Parathyroid adenoma (tissue), 2 donors: ENCODE measurements around the gene TANC1.

Experiments used
- H2AFZ ChIP-seq: fragments of 300-600 bp; sonication (generic); one replicate; pipeline ENCODE4 v1.7.0; 2017; ENCODE audit warnings: antibody characterized with exemption, mild to moderate bottlenecking
- H3K27ac ChIP-seq: fragments of 300-600 bp; sonication (generic); one replicate; pipeline ENCODE4 v1.7.0; 2017
- H3K27me3 ChIP-seq: fragments of 300-600 bp; sonication (generic); one replicate; pipeline ENCODE4 v1.7.0; 2017; ENCODE audit warnings: low read length; ENCODE audit not compliant: control insufficient read depth, insufficient read depth
- H3K36me3 ChIP-seq: fragments of 300-600 bp; sonication (generic); one replicate; pipeline ENCODE4 v1.7.0; 2017; ENCODE audit warnings: low read length; ENCODE audit not compliant: control insufficient read depth, insufficient read depth
- H3K4me1 ChIP-seq: fragments of 300-600 bp; sonication (generic); one replicate; pipeline ENCODE4 v1.7.0; 2017; ENCODE audit warnings: control low read depth
- H3K4me2 ChIP-seq: fragments of 300-600 bp; sonication (generic); one replicate; pipeline ENCODE4 v1.7.0; 2017; ENCODE audit warnings: low read length
- H3K4me3 ChIP-seq: fragments of 300-600 bp; sonication (generic); one replicate; pipeline ENCODE4 v1.7.0; 2017; ENCODE audit warnings: low read depth, low read length
- H3K79me2 ChIP-seq: fragments of 300-600 bp; sonication (generic); one replicate; pipeline ENCODE4 v1.7.0; 2017; ENCODE audit warnings: control low read depth
- H3K9ac ChIP-seq: fragments of 300-600 bp; sonication (generic); one replicate; pipeline ENCODE4 v1.7.0; 2017; ENCODE audit warnings: mild to moderate bottlenecking
- H3K9me3 ChIP-seq: fragments of 300-600 bp; sonication (generic); one replicate; pipeline ENCODE4 v1.7.0; 2017; ENCODE audit warnings: low read length; ENCODE audit not compliant: control insufficient read depth
- CTCF ChIP-seq: fragments of 300-600 bp; sonication (generic); IDR thresholded peaks from one replicate; pipeline ENCODE4 v1.7.0; 2017; ENCODE audit warnings: antibody characterized with exemption, mild to moderate bottlenecking
- donor health status: primary hyperparathyroidism.

TANC1 gene

GRCh38 chr2:159078443-159078842 is 110.0 kb downstream of the TANC1 start:
- H2AFZ ChIP-seq = no peak overlapping the region
- H3K27me3 ChIP-seq = no peaks in the 10 kb centered on the region
- no peak overlapping the region for H3K4me3 ChIP-seq
- no peaks in the 10 kb centered on the region for H3K36me3 ChIP-seq
- no peak overlapping the region for H3K4me2 ChIP-seq
- peaks cover 13% of the 10 kb centered on the region for H3K4me1 ChIP-seq
- no peaks in the 10 kb centered on the region for H3K79me2 ChIP-seq
- H3K9me3 ChIP-seq = no peaks in the 10 kb centered on the region
- TF ChIP-seq CTCF = no peak
- no peak overlapping the region for H3K9ac ChIP-seq
- no peak overlapping the region for H3K27ac ChIP-seq

- no peak overlapping the region for H3K4me2 ChIP-seq
- no peaks in the 10 kb centered on the region for H3K79me2 ChIP-seq
- H3K4me1 ChIP-seq = peaks cover 7% of the 10 kb centered on the region
- H3K4me3 ChIP-seq = no peak overlapping the region
- no peak overlapping the region for H3K27ac ChIP-seq
- no peak overlapping the region for H3K9ac ChIP-seq
- no peak for TF ChIP-seq CTCF
- H3K36me3 ChIP-seq = no peaks in the 10 kb centered on the region
- H2AFZ ChIP-seq = no peak overlapping the region
- no peaks in the 10 kb centered on the region for H3K27me3 ChIP-seq
- H3K9me3 ChIP-seq = no peaks in the 10 kb centered on the region
These were observed 112.2 kb downstream of the TANC1 start for GRCh38 chr2:159080641-159081040.

- no peaks in the 10 kb centered on the region for H3K27me3 ChIP-seq
- H3K4me2 ChIP-seq = no peak overlapping the region
- no peak overlapping the region for H3K9ac ChIP-seq
- H2AFZ ChIP-seq = no peak overlapping the region
- TF ChIP-seq CTCF = no peak
- no peaks in the 10 kb centered on the region for H3K4me1 ChIP-seq
- H3K27ac ChIP-seq = no peak overlapping the region
- H3K9me3 ChIP-seq = no peaks in the 10 kb centered on the region
- H3K79me2 ChIP-seq = peaks cover 3% of the 10 kb centered on the region
- H3K4me3 ChIP-seq = no peak overlapping the region
- H3K36me3 ChIP-seq = no peaks in the 10 kb centered on the region
These were observed 113.7 kb downstream of the TANC1 start for GRCh38 chr2:159082119-159082518.

GRCh38 chr2:159084384-159085370 is 116.2 kb downstream of the TANC1 start:
- Histone ChIP-seq H3K27me3 (no peaks in the 10 kb centered on the region), H3K27ac (no peak overlapping the region), H2AFZ (no peak overlapping the region), H3K36me3 (no peaks in the 10 kb centered on the region), H3K9ac (no peak overlapping the region), H3K4me2 (no peak overlapping the region), H3K4me3 (no peak overlapping the region), H3K9me3 (no peaks in the 10 kb centered on the region), H3K79me2 (peaks cover 3% of the 10 kb centered on the region), H3K4me1 (no peaks in the 10 kb centered on the region)
- no peak for TF ChIP-seq CTCF
